GM21526 (cell line): ENCODE measurements around the gene PARD6B.
"Not testable (repeated sequence)": the region's sequence is repeated elsewhere in the genome, so short reads cannot be mapped to it uniquely, and the experiment has no call there.

Experiments used
- ATAC-seq: cut with Tn5 transposase; IDR thresholded peaks from one replicate; pipeline ENCODE4 v1.9.1; 2021; ENCODE audit warnings: moderate library complexity; ENCODE audit not compliant: unreplicated experiment, low FRiP score

Gene PARD6B

GRCh38 chr20:50768991-50769390 is 37.6 kb downstream of the PARD6B start:
- ATAC-seq = not testable (repeated sequence)

GRCh38 chr20:50769551-50770085 is 38.2 kb downstream of the PARD6B start:
- ATAC-seq = not testable (repeated sequence)

GRCh38 chr20:50771419-50772080 is 40.2 kb downstream of the PARD6B start:
- ATAC-seq = not testable (repeated sequence)

GRCh38 chr20:50772420-50773185 is 41.2 kb downstream of the PARD6B start:
- no peak for ATAC-seq

- no peak for ATAC-seq
These were observed 43.1 kb downstream of the PARD6B start for GRCh38 chr20:50774515-50774914.

GRCh38 chr20:50776122-50776817 is 44.9 kb downstream of the PARD6B start:
- ATAC-seq = no peak

- no peak for ATAC-seq
These were observed 46.0 kb downstream of the PARD6B start for GRCh38 chr20:50777373-50777772.

GRCh38 chr20:50778994-50779393 is 47.6 kb downstream of the PARD6B start:
- not testable (repeated sequence) for ATAC-seq

GRCh38 chr20:50783390-50783789 is 52.0 kb downstream of the PARD6B start:
- ATAC-seq = no peak

GRCh38 chr20:50783903-50784302 is 52.5 kb downstream of the PARD6B start:
- no peak for ATAC-seq

GRCh38 chr20:50784464-50784863 is 53.1 kb downstream of the PARD6B start:
- no peak for ATAC-seq

- no peak for ATAC-seq
These were observed 55.3 kb downstream of the PARD6B start for GRCh38 chr20:50786703-50787102.

- no peak for ATAC-seq
These were observed 55.8 kb downstream of the PARD6B start for GRCh38 chr20:50787181-50787580.

- no peak for ATAC-seq
These were observed 56.9 kb downstream of the PARD6B start for GRCh38 chr20:50788045-50788991.

- no peak for ATAC-seq
These were observed 58.7 kb downstream of the PARD6B start for GRCh38 chr20:50789968-50790650.

GRCh38 chr20:50790651-50791277 is 59.4 kb downstream of the PARD6B start:
- ATAC-seq = peak; percentile 45

- ATAC-seq = no peak
These were observed 61.6 kb downstream of the PARD6B start for GRCh38 chr20:50792708-50793574.

GRCh38 chr20:50793575-50794016 is 62.2 kb downstream of the PARD6B start:
- not testable (repeated sequence) for ATAC-seq
